Erythroblast (primary cell): ENCODE results near the gene LY86.

Experiments
- GATA1 ChIP-seq: IDR thresholded peaks from 2 replicates; pipeline ENCODE4 v1.6.1; 2011; ENCODE audit warnings: low read depth, mild to moderate bottlenecking, control low read depth, low read length, moderate library complexity
- POLR2A ChIP-seq: IDR thresholded peaks from 2 replicates; pipeline ENCODE4 v1.6.1; 2011; ENCODE audit warnings: mild to moderate bottlenecking, low read length

DNA sequence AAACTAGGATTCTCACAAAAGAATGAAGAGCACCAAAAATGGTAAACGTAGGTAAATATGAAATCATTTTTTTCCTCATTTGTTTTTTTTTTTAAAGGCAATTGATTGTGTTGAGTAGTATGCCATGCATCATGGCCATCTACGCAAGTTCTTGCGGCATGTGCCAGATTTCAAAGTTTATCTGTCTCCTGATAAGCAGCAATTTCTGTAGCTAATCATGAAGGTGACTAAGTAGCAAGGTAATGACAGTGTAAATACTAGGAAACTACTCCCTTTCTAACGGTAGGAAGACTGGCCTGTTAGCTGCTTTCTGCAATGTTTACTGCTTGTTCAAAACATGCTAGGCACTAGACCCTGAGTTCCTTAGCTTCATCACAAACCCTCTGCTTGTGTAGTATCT lies 13.4 kb upstream of the LY86 start:
- TF ChIP-seq POLR2A, result no peak
- no peak for TF ChIP-seq GATA1
